Measurements from ENCODE around the gene ANKRD24. TPM values are rescaled to one million over a fixed set of nuclear protein-coding genes. Genes with fewer than 3 reads are reported as not detected.
"Not testable (repeated sequence)": the region's sequence is repeated elsewhere in the genome, so short reads cannot be mapped to it uniquely, and the experiment has no call there.

The ANKRD24 gene
- total RNA-seq: 0.08 TPM
- long read RNA-seq: 0 reads

GRCh38 chr19:4182084-4182810, at the start of gene ANKRD24, which contains the start of gene SIRT6:
Gene ANKRD24 (plus strand): TSS chr19:4182689. CDS start chr19:4186426, 3,737 bp downstream.
Gene SIRT6 (minus strand): TSS chr19:4182563. CDS start chr19:4182539, 24 bp downstream.
- DNase-seq (peak; percentile 97), ATAC-seq (ENCODE audit: poor library complexity) (peak; percentile 98)
- intact Hi-C loops (cut with DNase I): loop anchor here (10.0 kb wide), 1 partner anchor 177 kb away; the partner anchor contains the start of gene PIAS4

- intact Hi-C loops (cut with DNase I): no loop called here
- no peak for DNase-seq
- ATAC-seq (ENCODE audit: poor library complexity): no peak
These were observed 48.1 kb upstream of the ANKRD24 start for GRCh38 chr19:4134351-4134750.

- ATAC-seq (ENCODE audit: poor library complexity); intact Hi-C loops (cut with DNase I); DNase-seq: not testable (repeated sequence)
These were observed 47.1 kb upstream of the ANKRD24 start for GRCh38 chr19:4135386-4135785.

GRCh38 chr19:4136680-4137088, 45.8 kb upstream of the ANKRD24 start:
- DNase-seq: no peak
- intact Hi-C loops (cut with DNase I): no loop called here
- no peak for ATAC-seq (ENCODE audit: poor library complexity)

GRCh38 chr19:4138445-4138844, 44.0 kb upstream of the ANKRD24 start:
- ATAC-seq (ENCODE audit: poor library complexity): no peak
- DNase-seq: no peak
- intact Hi-C loops (cut with DNase I): no loop called here

GRCh38 chr19:4139614-4140236, 42.8 kb upstream of the ANKRD24 start:
- intact Hi-C loops (cut with DNase I): no loop called here
- DNase-seq: peak; percentile 88
- peak; percentile 94 for ATAC-seq (ENCODE audit: poor library complexity)

GRCh38 chr19:4140237-4140711, 42.2 kb upstream of the ANKRD24 start:
- intact Hi-C loops (cut with DNase I): no loop called here
- DNase-seq (no peak), ATAC-seq (ENCODE audit: poor library complexity) (peak; percentile 93)

GRCh38 chr19:4142916-4143315, 39.6 kb upstream of the ANKRD24 start:
- ATAC-seq (ENCODE audit: poor library complexity); intact Hi-C loops (cut with DNase I); DNase-seq: not testable (repeated sequence)

- ATAC-seq (ENCODE audit: poor library complexity) (no peak), DNase-seq (no peak)
- intact Hi-C loops (cut with DNase I): no loop called here
These were observed 37.7 kb upstream of the ANKRD24 start for GRCh38 chr19:4144666-4145249.

GRCh38 chr19:4149518-4150288, 32.8 kb upstream of the ANKRD24 start:
- intact Hi-C loops (cut with DNase I): no loop called here
- ATAC-seq (ENCODE audit: poor library complexity): no peak
- DNase-seq: no peak

GRCh38 chr19:4151623-4152022, 30.9 kb upstream of the ANKRD24 start:
- no peak for DNase-seq
- intact Hi-C loops (cut with DNase I): no loop called here
- no peak for ATAC-seq (ENCODE audit: poor library complexity)

- intact Hi-C loops (cut with DNase I): no loop called here
- ATAC-seq (ENCODE audit: poor library complexity) (no peak), DNase-seq (no peak)
These were observed 30.1 kb upstream of the ANKRD24 start for GRCh38 chr19:4152241-4152998.

GRCh38 chr19:4154571-4155312, 27.7 kb upstream of the ANKRD24 start:
- no peak for DNase-seq
- intact Hi-C loops (cut with DNase I): no loop called here
- ATAC-seq (ENCODE audit: poor library complexity): no peak

GRCh38 chr19:4157164-4157563, 25.3 kb upstream of the ANKRD24 start:
- no peak for ATAC-seq (ENCODE audit: poor library complexity)
- intact Hi-C loops (cut with DNase I): no loop called here
- DNase-seq: no peak

GRCh38 chr19:4157971-4158370, 24.5 kb upstream of the ANKRD24 start:
- intact Hi-C loops (cut with DNase I); ATAC-seq (ENCODE audit: poor library complexity); DNase-seq: not testable (repeated sequence)

- intact Hi-C loops (cut with DNase I): no loop called here
- no peak for DNase-seq
- ATAC-seq (ENCODE audit: poor library complexity): no peak
These were observed 20.9 kb upstream of the ANKRD24 start for GRCh38 chr19:4161415-4162077.

- intact Hi-C loops (cut with DNase I): no loop called here
- ATAC-seq (ENCODE audit: poor library complexity) (no peak), DNase-seq (no peak)
These were observed 18.2 kb upstream of the ANKRD24 start for GRCh38 chr19:4164262-4164661.
